NB4 (cell line): ENCODE measurements around the gene TRAT1.

Experiments used
- DNase-seq: peaks from one replicate; pipeline ENCODE4 v3.0.0; 2010; ENCODE audit warnings: low read depth
- H3K4me3 ChIP-seq: one replicate; pipeline ENCODE4 v1.5.1; 2011; ENCODE audit warnings: mild to moderate bottlenecking, low read depth, low read length, moderate library complexity
- CTCF ChIP-seq: IDR thresholded peaks from one replicate; pipeline ENCODE4 v1.5.1; 2012; ENCODE audit warnings: low read depth, low read length
- MAX ChIP-seq: IDR thresholded peaks from 2 replicates; pipeline ENCODE4 v1.6.1; 2011; ENCODE audit warnings: low read depth, low read length
- MYC ChIP-seq: IDR thresholded peaks from 2 replicates; pipeline ENCODE4 v1.6.1; 2011; ENCODE audit warnings: low read depth, low read length
- POLR2A ChIP-seq: IDR thresholded peaks from 2 replicates; pipeline ENCODE4 v1.6.1; 2011; ENCODE audit warnings: mild to moderate bottlenecking; ENCODE audit not compliant: insufficient read length; ENCODE audit errors: extremely low read depth

Gene TRAT1

GRCh38 chr3:108826309-108827187, 4.0 kb downstream of the TRAT1 start:
- no peak overlapping the region for H3K4me3 ChIP-seq
- no peak for DNase-seq
- TF ChIP-seq CTCF (no peak), MYC (no peak), POLR2A (no peak), MAX (no peak)

GRCh38 chr3:108830381-108830780, 7.8 kb downstream of the TRAT1 start:
- H3K4me3 ChIP-seq = no peak overlapping the region
- TF ChIP-seq CTCF (no peak), POLR2A (no peak), MAX (no peak)
- DNase-seq = no peak

GRCh38 chr3:108830991-108831614, 8.5 kb downstream of the TRAT1 start:
- no peak overlapping the region for H3K4me3 ChIP-seq

GRCh38 chr3:108833611-108834010, 11.0 kb downstream of the TRAT1 start:
- DNase-seq = no peak
- TF ChIP-seq MAX (no peak), MYC (no peak), POLR2A (no peak)
- no peak overlapping the region for H3K4me3 ChIP-seq

More at GRCh38 chr3:108830991-108831614, 8.5 kb downstream of the TRAT1 start:
- no peak for DNase-seq
- no peak for TF ChIP-seq POLR2A
- TF ChIP-seq CTCF = no peak
- TF ChIP-seq MAX = no peak
- no peak for TF ChIP-seq MYC

- no peak overlapping the region for H3K4me3 ChIP-seq
- TF ChIP-seq CTCF (no peak), MAX (no peak), MYC (no peak), POLR2A (no peak)
- no peak for DNase-seq
Observed at GRCh38 chr3:108834551-108834950, 12.0 kb downstream of the TRAT1 start.

GRCh38 chr3:108835101-108835500, 12.5 kb downstream of the TRAT1 start:
- H3K4me3 ChIP-seq = no peak overlapping the region
- TF ChIP-seq MAX (no peak), POLR2A (no peak), MYC (no peak), CTCF (no peak)
- DNase-seq = no peak
